OCI-LY7 (cell line): Measurements from ENCODE around the gene PTPRO. TPM values are rescaled to one million over a fixed set of nuclear protein-coding genes. Genes with fewer than 3 reads are reported as not detected.

Source experiments
- BruUV-seq: library from RNA; stranded (reverse); fragments of 400-500 nt; replicated peaks from 2 replicates; lab custom pipeline; 2021; lab: Mats Ljungman, UMichigan
- CTCF ChIA-PET: fragments of 300-600 bp; sonication (Branson Sonifier 250); formaldehyde crosslinking; loops from one replicate; lab custom pipeline; 2022; ENCODE audit warnings: antibody characterized with exemption; ENCODE audit not compliant: unreplicated experiment; lab: Charles Lee
- POLR2A ChIA-PET: fragments of 300-600 bp; sonication (Branson Sonifier 250); formaldehyde crosslinking; loops from one replicate; lab custom pipeline; 2022; ENCODE audit warnings: antibody characterized with exemption; lab: Charles Lee
- DNase-seq: peaks from one replicate; pipeline ENCODE4 v3.0.0-alpha.2; 2015; ENCODE audit warnings: low spot score
- H2AFZ ChIP-seq: fragments of 200-600 bp; sonication (generic), shearing (Covaris generic); 2 replicates; pipeline ENCODE4 v1.6.1; 2014; ENCODE audit warnings: mild to moderate bottlenecking, antibody characterized with exemption, low read length, moderate library complexity
- H3K27ac ChIP-seq: fragments of 200-600 bp; sonication (generic); 2 replicates; pipeline ENCODE4 v1.5.1; 2014; ENCODE audit warnings: mixed run types, low read depth, mild to moderate bottlenecking, moderate library complexity, low read length, inconsistent platforms; ENCODE audit not compliant: poor library complexity, severe bottlenecking
- H3K36me3 ChIP-seq: fragments of 200-600 bp; sonication (generic); 2 replicates; pipeline ENCODE4 v1.6.1; 2014; ENCODE audit warnings: mild to moderate bottlenecking, antibody characterized with exemption, low read length, moderate library complexity, mixed read lengths; ENCODE audit not compliant: insufficient read depth
- H3K4me1 ChIP-seq: fragments of 200-600 bp; sonication (generic); 2 replicates; pipeline ENCODE4 v1.5.1; 2014; ENCODE audit warnings: mild to moderate bottlenecking, low read length; ENCODE audit not compliant: insufficient read depth, poor library complexity, severe bottlenecking
- H3K4me2 ChIP-seq: fragments of 200-600 bp; sonication (generic); 2 replicates; pipeline ENCODE4 v1.6.1; 2014; ENCODE audit warnings: mild to moderate bottlenecking, low read length
- H3K4me3 ChIP-seq: fragments of 200-600 bp; sonication (generic); 2 replicates; pipeline ENCODE4 v1.5.1; 2014; ENCODE audit warnings: mild to moderate bottlenecking, low read depth, low read length; ENCODE audit not compliant: poor library complexity, severe bottlenecking
- H3K79me2 ChIP-seq: fragments of 200-600 bp; sonication (generic); 2 replicates; pipeline ENCODE4 v1.6.1; 2016; ENCODE audit warnings: low read depth, mild to moderate bottlenecking, low read length, moderate library complexity, mixed read lengths; ENCODE audit not compliant: insufficient read depth
- H3K9me2 ChIP-seq: fragments of 200-600 bp; sonication (generic); 2 replicates; pipeline ENCODE4 v1.6.1; 2016; ENCODE audit warnings: mild to moderate bottlenecking, low read length, mixed read lengths; ENCODE audit not compliant: insufficient read depth
- H3K9me3 ChIP-seq: fragments of 200-600 bp; sonication (generic); 2 replicates; pipeline ENCODE4 v1.6.1; 2014; ENCODE audit warnings: mild to moderate bottlenecking, mixed run types, low read length, mixed read lengths
- H4K20me1 ChIP-seq: fragments of 200-600 bp; sonication (generic); 2 replicates; pipeline ENCODE4 v1.6.1; 2014; ENCODE audit warnings: mild to moderate bottlenecking, antibody characterized with exemption, low read length, moderate library complexity, mixed read lengths; ENCODE audit not compliant: insufficient read depth
- CTCF ChIP-seq: fragments of 200-600 bp; sonication (generic); conservative IDR thresholded peaks from 2 replicates; pipeline ENCODE4 v1.5.1; 2014; ENCODE audit warnings: mild to moderate bottlenecking, antibody characterized with exemption, low read length, moderate library complexity, mixed read lengths
- EZH2phosphoT487 ChIP-seq: fragments of 200-600 bp; sonication (generic); IDR thresholded peaks from 2 replicates; pipeline ENCODE4 v1.6.1; 2018; ENCODE audit warnings: low read depth, borderline replicate concordance, mild to moderate bottlenecking, mixed run types, antibody characterized with exemption, low read length, moderate library complexity, mixed read lengths
- intact Hi-C: fragments of 100-400 bp; cut with micrococcal nuclease; formaldehyde crosslinking; loops from one replicate; pipeline ENCODE4 v1.10.0; 2022; ENCODE audit not compliant: unreplicated experiment
- total RNA-seq, 2 experiments: library from RNA; depleted of rRNA in 1 of 2; stranded (reverse); fragments of >200 nt in 1 of 2; shearing (Covaris generic) in 1 of 2; gene quantifications; 2 replicates each; pipeline ENCODE4 v1.2.3, GENCODE V29; 2014 to 2022

The PTPRO gene
- total RNA-seq, 2 experiments from 2014 or later, result 0.06 to 0.23 TPM

- DNase-seq, result no peak
- H3K9me3 ChIP-seq, result no peaks in the 10 kb centered on the region
- POLR2A ChIA-PET, result interaction anchor here (1.0 to 2.2 kb wide), 2 partner anchors 17 to 22 kb away, joined by 3 to 8 read pairs; no protein-coding TSS in a partner anchor
- H3K4me2 ChIP-seq, result no peak overlapping the region
- H3K79me2 ChIP-seq, result no peaks in the 10 kb centered on the region
- intact Hi-C loops, result no loop called here
- H4K20me1 ChIP-seq, result no peaks in the 10 kb centered on the region
- H2AFZ ChIP-seq, result peak overlapping the region; percentile 68; the same call in 1 of the 2 replicates
- H3K36me3 ChIP-seq, result no peaks in the 10 kb centered on the region
- H3K4me1 ChIP-seq, result peaks cover 6% of the 10 kb centered on the region
- H3K9me2 ChIP-seq, result no peaks in the 10 kb centered on the region
- TF ChIP-seq EZH2phosphoT487, result no peak
- no peak for TF ChIP-seq CTCF
- H3K4me3 ChIP-seq, result no peak overlapping the region
- BruUV-seq, result no TSS peak
- CTCF ChIA-PET, result no interaction called here
- H3K27ac ChIP-seq, result no peak overlapping the region
Measured at GRCh38 chr12:15563663-15564062, 241.4 kb downstream of the PTPRO start.

- no peaks in the 10 kb centered on the region for H3K36me3 ChIP-seq
- ChIA-PET CTCF (no interaction called here), POLR2A (interaction anchor here (1.0 to 1.1 kb wide), 3 partner anchors 10 to 28 kb away, joined by 3 to 5 read pairs (median 5); no protein-coding TSS in a partner anchor)
- H3K9me3 ChIP-seq, result peaks cover 6% of the 10 kb centered on the region; the same call in 1 of the 2 replicates
- H3K27ac ChIP-seq, result no peak overlapping the region
- peaks cover 23% of the 10 kb centered on the region for H3K4me1 ChIP-seq
- no peak overlapping the region for H3K4me3 ChIP-seq
- H2AFZ ChIP-seq, result peak overlapping the region; percentile 22; the same call in 1 of the 2 replicates
- H3K79me2 ChIP-seq, result no peaks in the 10 kb centered on the region
- H4K20me1 ChIP-seq, result no peaks in the 10 kb centered on the region
- no peak overlapping the region for H3K4me2 ChIP-seq
- BruUV-seq, result no TSS peak
- no peak for TF ChIP-seq CTCF
- TF ChIP-seq EZH2phosphoT487, result no peak
- intact Hi-C loops, result loop anchor here (5.0 kb wide), 1 partner anchor 802 kb away; a partner anchor contains a TSS
- DNase-seq, result no peak
- no peaks in the 10 kb centered on the region for H3K9me2 ChIP-seq
Measured at GRCh38 chr12:15574353-15574752, 252.0 kb downstream of the PTPRO start.
